Body of pancreas (tissue), 4 donors: ENCODE results near the gene UMODL1. TPM values are rescaled to one million over a fixed set of nuclear protein-coding genes. Genes with fewer than 3 reads are reported as not detected.

ENCODE experiments used
- ATAC-seq: fragments of 150-250 bp; one replicate; pipeline ENCODE4 v1.9.1; 2016
- DNase-seq, 4 donors: peaks; one replicate each; pipeline ENCODE4 v3.0.0-alpha.2; 2019
- H3K27ac ChIP-seq, 4 donors: fragments of 200-600 bp; sonication (generic); 1 replicate in 3 of 4; 2 replicates in 1 of 4; pipeline versions ENCODE4 v1.5.1 to v1.6.1; 2016 to 2019; ENCODE audit warnings: mild to moderate bottlenecking in 1 of 4, mixed read lengths in 1 of 4, moderate library complexity in 1 of 4
- H3K27me3 ChIP-seq, 2 donors: fragments of 200-600 bp; sonication (generic); one replicate each; pipeline ENCODE4 v1.6.0; 2016; ENCODE audit warnings: mild to moderate bottlenecking in 1 of 2
- H3K36me3 ChIP-seq, 2 donors: fragments of 200-600 bp; sonication (generic); replicated peaks in 1 of 2; 2 replicates each; pipeline ENCODE4 v1.5.1; 2016; ENCODE audit warnings: low read depth in 2 of 2; ENCODE audit not compliant: insufficient read depth in 1 of 2
- H3K4me1 ChIP-seq: fragments of 200-600 bp; sonication (generic); one replicate; pipeline ENCODE4 v1.6.0; 2016
- H3K4me3 ChIP-seq, 2 donors: fragments of 200-600 bp; sonication (generic); 1 replicate in 1 of 2; 2 replicates in 1 of 2; pipeline ENCODE4 v1.5.1; 2016 to 2019
- H3K9me3 ChIP-seq, 3 donors: fragments of 200-600 bp; sonication (generic); 1 replicate in 2 of 3; 2 replicates in 1 of 3; pipeline ENCODE4 v1.5.1; 2016
- POLR2A ChIP-seq, 3 donors: fragments of 450-650 bp; IDR thresholded peaks; one replicate each; pipeline ENCODE4 v1.6.1; 2016; ENCODE audit warnings: antibody characterized with exemption in 3 of 3, mild to moderate bottlenecking in 2 of 3
- WGBS, 2 donors: methylation state at CpG; one replicate each; pipeline ENCODE4 v1.1.5; 2017; 5-methylcytosine and 5-hydroxymethylcytosine counted together
- intact Hi-C: fragments of 100-400 bp; cut with DNase I; formaldehyde crosslinking; loops from one replicate; pipeline ENCODE4 v1.15.1; 2023
- total RNA-seq, 2 donors: library from RNA; depleted of rRNA; stranded (reverse); fragments of >200 nt; gene quantifications; one replicate each; pipeline ENCODE4 v1.1.0, GENCODE V29; 2016
- TF ChIP-seq, protein P1 (sequence below), 7 experiments: fragments of 450-650 bp in 4 of 7; fragments of 200-600 bp in 3 of 7; sonication (generic) in 3 of 7; IDR thresholded peaks; one replicate each; pipeline ENCODE4 v1.5.1; 2016 to 2019; ENCODE audit warnings: antibody characterized with exemption in 7 of 7

The UMODL1 gene
- total RNA-seq, 2 donors from 2014 or later, result not detected

DNA sequence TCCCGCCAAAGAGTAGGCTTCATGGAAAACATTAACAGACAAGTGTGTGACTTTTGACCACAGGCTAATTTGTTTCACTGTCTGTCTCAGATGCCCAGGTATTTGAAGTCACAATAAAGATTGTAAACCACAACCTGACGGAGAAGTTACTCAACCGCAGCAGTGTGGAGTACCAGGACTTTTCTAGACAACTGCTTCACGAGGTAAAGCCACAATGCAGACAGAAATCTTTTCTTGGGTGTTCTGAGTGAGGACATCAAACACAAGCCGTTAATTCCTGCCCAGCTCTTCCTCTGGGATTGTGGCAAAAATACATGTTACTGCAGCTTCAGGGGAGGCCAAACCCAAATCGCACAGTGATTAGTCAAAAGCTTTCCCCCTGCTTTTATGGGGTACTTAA is 31.0 kb downstream of the UMODL1 start:
- no peak overlapping the region for H3K27ac ChIP-seq
- WGBS, 2 donors, result 67 to 70% methylated on average over 6 of the region's 6 CpGs
- intact Hi-C loops, result loop anchor here (10.0 kb wide), 1 partner anchor 87 kb away; the partner anchor contains the start of gene ZBTB21
- H3K4me3 ChIP-seq, result no peak overlapping the region
- no peaks in the 10 kb centered on the region for H3K9me3 ChIP-seq
- no peaks in the 10 kb centered on the region for H3K27me3 ChIP-seq
- ATAC-seq (no peak), DNase-seq (no peak)
- peaks cover 15% of the 10 kb centered on the region for H3K4me1 ChIP-seq
- no peaks in the 10 kb centered on the region for H3K36me3 ChIP-seq
- no peak for TF ChIP-seq POLR2A (IDR thresholded peaks at IDR 0.05)
- TF ChIP-seq, protein P1, sequence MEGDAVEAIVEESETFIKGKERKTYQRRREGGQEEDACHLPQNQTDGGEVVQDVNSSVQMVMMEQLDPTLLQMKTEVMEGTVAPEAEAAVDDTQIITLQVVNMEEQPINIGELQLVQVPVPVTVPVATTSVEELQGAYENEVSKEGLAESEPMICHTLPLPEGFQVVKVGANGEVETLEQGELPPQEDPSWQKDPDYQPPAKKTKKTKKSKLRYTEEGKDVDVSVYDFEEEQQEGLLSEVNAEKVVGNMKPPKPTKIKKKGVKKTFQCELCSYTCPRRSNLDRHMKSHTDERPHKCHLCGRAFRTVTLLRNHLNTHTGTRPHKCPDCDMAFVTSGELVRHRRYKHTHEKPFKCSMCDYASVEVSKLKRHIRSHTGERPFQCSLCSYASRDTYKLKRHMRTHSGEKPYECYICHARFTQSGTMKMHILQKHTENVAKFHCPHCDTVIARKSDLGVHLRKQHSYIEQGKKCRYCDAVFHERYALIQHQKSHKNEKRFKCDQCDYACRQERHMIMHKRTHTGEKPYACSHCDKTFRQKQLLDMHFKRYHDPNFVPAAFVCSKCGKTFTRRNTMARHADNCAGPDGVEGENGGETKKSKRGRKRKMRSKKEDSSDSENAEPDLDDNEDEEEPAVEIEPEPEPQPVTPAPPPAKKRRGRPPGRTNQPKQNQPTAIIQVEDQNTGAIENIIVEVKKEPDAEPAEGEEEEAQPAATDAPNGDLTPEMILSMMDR (IDR thresholded peaks at IDR 0.05), result no peak

- intact Hi-C loops, result loop anchor here (10.0 kb wide), 1 partner anchor 88 kb away; the partner anchor contains the start of gene ZBTB21
- H3K27ac ChIP-seq, result no peak overlapping the region
Measured at GRCh38 chr21:42102526-42102925, 31.4 kb downstream of the UMODL1 start.

DNA sequence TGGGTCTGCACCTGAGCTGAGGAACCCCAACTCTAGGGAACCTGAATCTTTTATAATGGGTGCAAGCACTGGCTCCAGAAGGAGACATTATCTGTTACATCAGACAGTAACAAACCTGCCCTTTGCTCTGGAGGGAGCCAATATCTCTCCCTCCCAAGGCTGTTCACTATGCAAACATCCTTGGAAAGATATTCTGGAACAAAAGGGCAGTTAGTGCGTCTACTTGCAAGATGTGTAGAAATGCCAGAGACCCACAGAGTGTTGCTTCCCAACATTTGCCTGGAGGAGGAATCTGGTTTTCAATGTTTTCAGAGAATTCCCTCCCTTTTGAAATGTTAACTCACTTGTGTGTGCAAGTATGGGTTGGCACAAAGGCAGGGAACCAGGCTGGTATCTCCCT is 31.9 kb downstream of the UMODL1 start:
- DNase-seq (no peak), ATAC-seq (no peak)
- H3K4me1 ChIP-seq, result peaks cover 20% of the 10 kb centered on the region
- no peak overlapping the region for H3K4me3 ChIP-seq
- H3K9me3 ChIP-seq, result no peaks in the 10 kb centered on the region
- TF ChIP-seq POLR2A (IDR thresholded peaks at IDR 0.05), result no peak
- TF ChIP-seq, protein P1 (IDR thresholded peaks at IDR 0.05), result no peak
- intact Hi-C loops, result loop anchor here (10.0 kb wide), 1 partner anchor 88 kb away; the partner anchor contains the start of gene ZBTB21
- no peak overlapping the region for H3K27ac ChIP-seq
- no peaks in the 10 kb centered on the region for H3K27me3 ChIP-seq
- H3K36me3 ChIP-seq, result no peaks in the 10 kb centered on the region
- 42 to 50% methylated on average over 1 of the region's 1 CpG for WGBS, 2 donors

More at GRCh38 chr21:42102526-42102925, 31.4 kb downstream of the UMODL1 start:
- no peak for ATAC-seq
- H3K36me3 ChIP-seq, result no peaks in the 10 kb centered on the region
- H3K4me3 ChIP-seq, result no peak overlapping the region
- TF ChIP-seq POLR2A (IDR thresholded peaks at IDR 0.05), result no peak
- TF ChIP-seq, protein P1 (IDR thresholded peaks at IDR 0.05), result no peak
- no peaks in the 10 kb centered on the region for H3K9me3 ChIP-seq
- 73 to 80% methylated on average over 4 to 5 of the region's 5 CpGs for WGBS, 2 donors
- H3K4me1 ChIP-seq, result peaks cover 15% of the 10 kb centered on the region
- no peaks in the 10 kb centered on the region for H3K27me3 ChIP-seq
- DNase-seq, result no peak

DNA sequence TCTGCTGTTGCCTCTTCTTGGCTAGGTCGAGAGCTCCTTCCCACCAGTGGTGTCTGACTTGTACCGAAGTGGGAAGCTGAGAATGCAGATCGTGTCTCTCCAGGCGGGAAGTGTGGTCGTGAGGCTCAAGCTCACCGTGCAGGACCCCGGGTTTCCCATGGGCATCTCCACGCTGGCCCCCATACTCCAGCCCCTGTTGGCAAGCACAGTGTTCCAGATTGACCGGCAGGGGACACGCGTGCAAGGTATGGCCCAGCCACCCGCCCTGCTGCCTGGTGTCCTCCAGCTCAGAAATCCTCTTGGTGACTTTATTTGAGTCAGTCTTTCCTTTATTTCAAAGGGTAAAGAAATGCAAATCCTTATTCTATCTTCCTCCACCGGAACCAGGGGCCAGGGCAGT is 32.7 kb downstream of the UMODL1 start:
- 97 to 98% methylated on average over 11 to 13 of the region's 13 CpGs for WGBS, 2 donors
- no peak for DNase-seq
- TF ChIP-seq, protein P1 (IDR thresholded peaks at IDR 0.05), result no peak
- TF ChIP-seq POLR2A (IDR thresholded peaks at IDR 0.05), result no peak

More for the DNA sequence above, 32.7 kb downstream of the UMODL1 start:
- no peak overlapping the region for H3K27ac ChIP-seq
- no peaks in the 10 kb centered on the region for H3K9me3 ChIP-seq
- intact Hi-C loops, result loop anchor here (10.0 kb wide), 1 partner anchor 89 kb away; the partner anchor contains the start of gene ZBTB21
- H3K27me3 ChIP-seq, result no peaks in the 10 kb centered on the region
- H3K36me3 ChIP-seq, result no peaks in the 10 kb centered on the region
- ATAC-seq, result no peak
- peaks cover 21% of the 10 kb centered on the region for H3K4me1 ChIP-seq
- H3K4me3 ChIP-seq, result no peak overlapping the region
